ENCODE data around the gene STK38.
"Not testable (repeated sequence)": the region's sequence is repeated elsewhere in the genome, so short reads cannot be mapped to it uniquely, and the experiment has no call there.

Gene STK38

GRCh38 chr6:36546920-36547645 is at the start of gene STK38:
Gene STK38, minus strand, starts transcription at chr6:36547479. Its CDS starts 7,277 bp downstream, at chr6:36540202.
- H3K9me3 Mint-ChIP-seq (ENCODE audit: low read depth), result no peaks in the 10 kb centered on the region
- H3K36me3 Mint-ChIP-seq, result no peaks in the 10 kb centered on the region
- peaks cover 45% of the 10 kb centered on the region for H3K4me1 Mint-ChIP-seq (ENCODE audit: low read depth)
- H3K4me3 Mint-ChIP-seq, result peak within 1 kb of the TSS; percentile 99
- no peaks in the 10 kb centered on the region for H3K27me3 Mint-ChIP-seq
- peak within 1 kb of the TSS; percentile 97 for H3K27ac Mint-ChIP-seq

- H3K4me1 Mint-ChIP-seq (ENCODE audit: low read depth), result peaks cover 52% of the 10 kb centered on the region
- peaks cover 30% of the 10 kb centered on the region for H3K36me3 Mint-ChIP-seq
- peak overlapping the region; percentile 100 for H3K4me3 Mint-ChIP-seq
- H3K27ac Mint-ChIP-seq, result peak overlapping the region; percentile 100
- H3K27me3 Mint-ChIP-seq, result no peaks in the 10 kb centered on the region
- no peaks in the 10 kb centered on the region for H3K9me3 Mint-ChIP-seq (ENCODE audit: low read depth)
These were observed 49.1 kb upstream of the STK38 start for GRCh38 chr6:36596356-36596755.

- H3K27me3 Mint-ChIP-seq, result no peaks in the 10 kb centered on the region
- peaks cover 42% of the 10 kb centered on the region for H3K4me1 Mint-ChIP-seq (ENCODE audit: low read depth)
- peak overlapping the region; percentile 100 for H3K4me3 Mint-ChIP-seq
- H3K36me3 Mint-ChIP-seq, result peaks cover 25% of the 10 kb centered on the region
- peak overlapping the region; percentile 100 for H3K27ac Mint-ChIP-seq
- no peaks in the 10 kb centered on the region for H3K9me3 Mint-ChIP-seq (ENCODE audit: low read depth)
These were observed 47.8 kb upstream of the STK38 start for GRCh38 chr6:36594816-36595643.

GRCh38 chr6:36594029-36594815 is 46.9 kb upstream of the STK38 start, which contains the start of gene SRSF3:
Gene SRSF3, plus strand, starts transcription at chr6:36594362. Its CDS starts 2,401 bp downstream, at chr6:36596763.
- Mint-ChIP-seq H3K9me3 (ENCODE audit: low read depth) (no peaks in the 10 kb centered on the region), H3K4me1 (ENCODE audit: low read depth) (peaks cover 34% of the 10 kb centered on the region), H3K27ac (peak within 1 kb of the TSS; percentile 100), H3K27me3 (no peaks in the 10 kb centered on the region), H3K36me3 (peaks cover 19% of the 10 kb centered on the region), H3K4me3 (peak within 1 kb of the TSS; percentile 100)

- Mint-ChIP-seq H3K4me3 (peak overlapping the region; percentile 100), H3K9me3 (ENCODE audit: low read depth) (no peaks in the 10 kb centered on the region), H3K36me3 (peaks cover 13% of the 10 kb centered on the region), H3K4me1 (ENCODE audit: low read depth) (peaks cover 28% of the 10 kb centered on the region), H3K27me3 (no peaks in the 10 kb centered on the region), H3K27ac (peak overlapping the region; percentile 100)
These were observed 46.3 kb upstream of the STK38 start for GRCh38 chr6:36593569-36594028.

GRCh38 chr6:36592221-36592655 is 45.0 kb upstream of the STK38 start:
- Mint-ChIP-seq H3K9me3 (ENCODE audit: low read depth) (no peaks in the 10 kb centered on the region), H3K4me3 (peak overlapping the region; percentile 70), H3K27ac (peak overlapping the region; percentile 91), H3K4me1 (ENCODE audit: low read depth) (peaks cover 17% of the 10 kb centered on the region), H3K27me3 (no peaks in the 10 kb centered on the region), H3K36me3 (peaks cover 9% of the 10 kb centered on the region)

GRCh38 chr6:36590237-36590636 is 43.0 kb upstream of the STK38 start:
- H3K4me3 Mint-ChIP-seq, result no peak overlapping the region
- H3K27me3 Mint-ChIP-seq, result no peaks in the 10 kb centered on the region
- no peak overlapping the region for H3K27ac Mint-ChIP-seq
- peaks cover 11% of the 10 kb centered on the region for H3K4me1 Mint-ChIP-seq (ENCODE audit: low read depth)
- no peaks in the 10 kb centered on the region for H3K36me3 Mint-ChIP-seq
- no peaks in the 10 kb centered on the region for H3K9me3 Mint-ChIP-seq (ENCODE audit: low read depth)

- H3K27ac Mint-ChIP-seq; H3K9me3 Mint-ChIP-seq (ENCODE audit: low read depth); H3K36me3 Mint-ChIP-seq; H3K27me3 Mint-ChIP-seq; H3K4me3 Mint-ChIP-seq: not testable (repeated sequence)
- H3K4me1 Mint-ChIP-seq (ENCODE audit: low read depth), result peaks cover 11% of the 10 kb centered on the region
These were observed 41.7 kb upstream of the STK38 start for GRCh38 chr6:36589025-36589400.

GRCh38 chr6:36586606-36587005 is 39.3 kb upstream of the STK38 start:
- Mint-ChIP-seq H3K27ac (no peak overlapping the region), H3K36me3 (no peaks in the 10 kb centered on the region), H3K27me3 (no peaks in the 10 kb centered on the region), H3K4me3 (no peak overlapping the region), H3K9me3 (ENCODE audit: low read depth) (no peaks in the 10 kb centered on the region), H3K4me1 (ENCODE audit: low read depth) (peaks cover 3% of the 10 kb centered on the region)

- H3K27ac Mint-ChIP-seq, result no peak overlapping the region
- H3K4me3 Mint-ChIP-seq, result no peak overlapping the region
- H3K27me3 Mint-ChIP-seq, result no peaks in the 10 kb centered on the region
- no peaks in the 10 kb centered on the region for H3K9me3 Mint-ChIP-seq (ENCODE audit: low read depth)
- peaks cover 6% of the 10 kb centered on the region for H3K4me1 Mint-ChIP-seq (ENCODE audit: low read depth)
- H3K36me3 Mint-ChIP-seq, result no peaks in the 10 kb centered on the region
These were observed 34.4 kb upstream of the STK38 start for GRCh38 chr6:36581716-36582115.

- H3K36me3 Mint-ChIP-seq, result no peaks in the 10 kb centered on the region
- no peaks in the 10 kb centered on the region for H3K27me3 Mint-ChIP-seq
- no peak overlapping the region for H3K27ac Mint-ChIP-seq
- H3K4me3 Mint-ChIP-seq, result no peak overlapping the region
- peaks cover 6% of the 10 kb centered on the region for H3K4me1 Mint-ChIP-seq (ENCODE audit: low read depth)
- H3K9me3 Mint-ChIP-seq (ENCODE audit: low read depth), result no peaks in the 10 kb centered on the region
These were observed 32.9 kb upstream of the STK38 start for GRCh38 chr6:36580184-36580526.

- peaks cover 6% of the 10 kb centered on the region for H3K4me1 Mint-ChIP-seq (ENCODE audit: low read depth)
- no peak overlapping the region for H3K4me3 Mint-ChIP-seq
- H3K27me3 Mint-ChIP-seq, result no peaks in the 10 kb centered on the region
- no peak overlapping the region for H3K27ac Mint-ChIP-seq
- no peaks in the 10 kb centered on the region for H3K9me3 Mint-ChIP-seq (ENCODE audit: low read depth)
- H3K36me3 Mint-ChIP-seq, result no peaks in the 10 kb centered on the region
These were observed 31.2 kb upstream of the STK38 start for GRCh38 chr6:36578431-36578830.

GRCh38 chr6:36578030-36578429 is 30.8 kb upstream of the STK38 start:
- Mint-ChIP-seq H3K4me1 (ENCODE audit: low read depth) (peaks cover 6% of the 10 kb centered on the region), H3K27ac (no peak overlapping the region), H3K36me3 (no peaks in the 10 kb centered on the region), H3K27me3 (no peaks in the 10 kb centered on the region), H3K9me3 (ENCODE audit: low read depth) (no peaks in the 10 kb centered on the region), H3K4me3 (no peak overlapping the region)

- H3K4me1 Mint-ChIP-seq (ENCODE audit: low read depth), result peaks cover 6% of the 10 kb centered on the region
These were observed 30.0 kb upstream of the STK38 start for GRCh38 chr6:36577301-36577700.

GRCh38 chr6:36576578-36576977 is 29.3 kb upstream of the STK38 start:
- Mint-ChIP-seq H3K27ac (no peak overlapping the region), H3K27me3 (no peaks in the 10 kb centered on the region), H3K4me1 (ENCODE audit: low read depth) (peaks cover 6% of the 10 kb centered on the region), H3K4me3 (no peak overlapping the region), H3K36me3 (no peaks in the 10 kb centered on the region), H3K9me3 (ENCODE audit: low read depth) (no peaks in the 10 kb centered on the region)

More at GRCh38 chr6:36577301-36577700, 30.0 kb upstream of the STK38 start:
- Mint-ChIP-seq H3K36me3 (no peaks in the 10 kb centered on the region), H3K4me3 (no peak overlapping the region), H3K27ac (no peak overlapping the region), H3K27me3 (no peaks in the 10 kb centered on the region), H3K9me3 (ENCODE audit: low read depth) (no peaks in the 10 kb centered on the region)

Measured in activated naive CD8-positive, alpha-beta T cell (primary cell).